Stimulated activated CD4-positive, alpha-beta T cell treated with anti-CD3 and anti-CD28 coated beads, TNF-alpha, amount 100 ng/mL, for 1 hour (primary cell): ENCODE data around the gene GRIP2.

Experiments used
- DNase-seq, 3 donors: peaks; one replicate each; pipeline ENCODE4 v3.0.0-alpha.2; 2020; ENCODE audit warnings: low read depth in 3 of 3, low spot score in 1 of 3

Gene GRIP2

GRCh38 chr3:14455571-14456317 is 84.4 kb downstream of the GRIP2 start:
- no peak for DNase-seq

DNA sequence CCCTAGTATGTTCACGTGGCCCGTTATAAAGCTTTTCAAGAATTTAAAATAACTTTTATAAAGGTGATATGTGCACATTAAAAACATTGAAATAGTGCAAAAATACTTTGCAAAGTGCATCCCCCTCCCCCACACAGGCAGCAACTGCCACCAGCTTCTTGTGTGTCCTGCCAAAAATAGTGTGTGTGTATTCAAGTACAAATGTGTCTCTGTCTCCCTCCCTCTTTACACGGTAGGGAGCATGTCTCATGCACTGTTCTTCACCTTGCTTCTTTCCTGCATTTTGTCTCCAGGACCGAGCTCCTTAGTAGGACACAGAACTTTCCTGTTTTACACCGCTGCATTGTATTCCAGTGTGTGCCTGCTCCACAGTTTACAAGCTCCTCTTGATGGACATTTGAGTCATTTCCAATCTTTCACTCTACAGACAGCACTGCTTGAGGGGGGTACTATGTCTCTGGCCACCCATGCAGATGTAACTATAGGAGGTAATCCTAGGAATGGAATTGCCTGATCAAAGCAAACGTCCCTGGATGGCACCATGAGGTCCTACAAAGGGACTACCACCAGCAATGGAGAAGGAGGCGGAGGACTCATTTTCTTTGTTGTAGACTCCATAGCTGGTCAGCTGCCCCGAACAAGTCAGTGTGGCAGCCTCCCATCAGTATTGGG is 85.4 kb downstream of the GRIP2 start:
- DNase-seq, result no peak

DNA sequence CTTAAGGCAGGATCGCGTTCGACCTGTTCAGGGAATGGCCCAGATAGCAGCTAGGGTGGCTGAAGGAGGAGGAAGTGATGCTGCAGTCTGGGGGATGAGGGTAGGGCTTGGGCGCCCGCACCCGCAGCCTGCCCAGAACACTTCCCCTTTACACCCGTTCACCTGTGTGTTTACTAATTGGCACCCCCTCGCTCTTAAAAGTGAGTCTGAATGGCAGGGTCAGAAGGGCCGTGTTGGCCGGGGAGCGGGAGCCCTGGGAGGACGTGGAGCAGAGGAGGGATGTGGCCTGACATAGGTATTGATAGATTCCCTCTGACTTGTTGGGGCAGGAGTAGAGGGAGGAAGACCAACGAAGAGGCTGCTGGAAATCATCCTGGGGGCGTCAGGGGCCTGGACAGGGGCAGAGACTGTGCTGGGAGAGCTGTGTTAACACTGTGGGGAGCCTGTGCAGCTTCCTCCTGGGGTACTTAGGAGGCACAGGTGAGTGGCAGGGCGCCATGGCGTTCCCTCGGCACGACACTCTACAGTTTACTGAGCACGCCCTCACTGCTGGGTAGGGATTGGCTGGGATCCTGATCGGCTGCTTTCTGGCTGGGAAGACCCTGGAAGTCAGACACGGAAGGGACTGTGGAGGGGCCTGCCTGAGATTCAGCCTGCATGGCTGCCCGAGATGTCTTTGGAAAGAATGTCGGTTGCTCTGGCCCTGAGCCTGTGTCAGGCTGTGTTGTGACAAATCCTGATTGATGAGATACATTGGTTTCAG is 86.1 kb downstream of the GRIP2 start:
- no peak for DNase-seq

DNA sequence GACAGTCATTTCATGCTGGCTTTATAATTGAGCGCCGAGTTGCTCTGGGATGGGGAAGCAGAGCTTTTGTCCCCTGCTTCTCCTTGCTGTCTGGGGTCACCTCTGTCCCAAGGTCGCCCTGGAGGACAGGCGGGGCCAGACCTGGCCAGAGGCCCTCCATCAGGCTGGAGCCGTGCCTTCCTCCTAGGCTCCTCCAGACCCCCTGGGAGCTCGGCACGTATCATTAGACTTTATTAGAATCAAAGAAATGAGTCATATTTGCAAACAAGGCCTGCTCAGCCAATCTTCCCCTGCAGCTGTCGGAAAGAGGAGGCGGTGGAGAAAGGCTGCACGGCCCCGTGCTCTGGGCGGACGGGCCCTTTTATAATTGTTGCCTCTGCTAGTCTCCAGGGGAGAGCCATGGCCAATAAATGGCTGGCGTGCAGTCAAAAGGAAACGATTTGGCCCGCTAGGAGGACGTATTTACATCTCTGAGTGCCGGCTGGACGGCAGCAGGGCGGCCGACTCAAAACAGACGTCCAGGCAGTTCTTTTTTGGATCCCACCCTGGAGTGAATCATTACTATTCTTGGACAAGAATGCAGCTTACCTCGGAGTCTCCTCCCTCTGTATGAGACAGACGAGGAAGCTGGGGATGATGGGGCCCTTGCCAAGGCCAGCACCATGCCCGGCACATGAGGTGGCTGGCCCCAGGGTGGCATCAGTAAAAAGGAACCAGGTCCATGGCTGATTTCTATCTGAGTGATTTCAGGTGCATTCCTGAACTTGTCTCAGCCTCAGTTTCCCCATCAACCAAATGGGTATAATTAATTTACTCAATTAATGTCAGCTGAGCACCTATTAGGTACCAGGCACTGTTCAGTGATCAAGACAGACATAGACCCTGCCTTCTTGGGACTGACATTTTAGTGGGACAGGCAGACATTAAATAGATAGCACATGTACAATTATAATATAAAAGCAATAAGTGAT is 87.1 kb downstream of the GRIP2 start:
- DNase-seq, result no peak

GRCh38 chr3:14451844-14452739 is 88.0 kb downstream of the GRIP2 start:
- no peak for DNase-seq

DNA sequence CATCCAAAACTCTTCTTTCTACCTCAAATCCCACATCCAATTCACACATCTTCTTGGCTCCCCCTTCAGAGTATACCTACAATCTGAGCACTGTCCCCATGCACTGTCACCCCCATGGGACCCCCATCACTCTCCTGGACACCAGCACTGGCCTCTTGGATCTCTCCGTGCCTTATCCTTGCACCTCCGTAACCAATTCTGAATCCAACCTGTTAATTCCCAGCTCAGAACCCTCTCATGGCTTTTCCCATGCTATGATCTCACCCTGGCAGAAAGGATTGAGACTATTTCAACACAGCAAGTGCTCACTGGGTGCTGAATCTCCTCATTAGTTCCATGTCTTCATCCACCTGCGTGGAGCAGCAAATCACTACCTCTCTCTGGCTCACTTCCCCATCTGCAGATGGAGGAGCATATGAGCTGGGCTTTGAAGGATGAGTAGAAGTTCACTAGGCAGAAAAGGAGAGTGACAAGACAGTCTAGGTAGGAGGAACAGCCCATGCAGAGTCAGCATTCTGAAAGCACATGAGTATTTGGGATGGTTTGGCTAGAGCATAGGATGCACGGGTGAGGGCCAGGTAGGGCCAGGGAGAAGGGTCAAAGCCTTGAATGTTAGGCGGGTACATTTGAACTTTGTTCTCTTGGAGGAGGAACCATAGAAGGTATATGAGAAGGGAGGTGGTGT is 89.1 kb downstream of the GRIP2 start:
- DNase-seq, result no peak

GRCh38 chr3:14450506-14450905 is 89.6 kb downstream of the GRIP2 start:
- DNase-seq, result no peak

DNA sequence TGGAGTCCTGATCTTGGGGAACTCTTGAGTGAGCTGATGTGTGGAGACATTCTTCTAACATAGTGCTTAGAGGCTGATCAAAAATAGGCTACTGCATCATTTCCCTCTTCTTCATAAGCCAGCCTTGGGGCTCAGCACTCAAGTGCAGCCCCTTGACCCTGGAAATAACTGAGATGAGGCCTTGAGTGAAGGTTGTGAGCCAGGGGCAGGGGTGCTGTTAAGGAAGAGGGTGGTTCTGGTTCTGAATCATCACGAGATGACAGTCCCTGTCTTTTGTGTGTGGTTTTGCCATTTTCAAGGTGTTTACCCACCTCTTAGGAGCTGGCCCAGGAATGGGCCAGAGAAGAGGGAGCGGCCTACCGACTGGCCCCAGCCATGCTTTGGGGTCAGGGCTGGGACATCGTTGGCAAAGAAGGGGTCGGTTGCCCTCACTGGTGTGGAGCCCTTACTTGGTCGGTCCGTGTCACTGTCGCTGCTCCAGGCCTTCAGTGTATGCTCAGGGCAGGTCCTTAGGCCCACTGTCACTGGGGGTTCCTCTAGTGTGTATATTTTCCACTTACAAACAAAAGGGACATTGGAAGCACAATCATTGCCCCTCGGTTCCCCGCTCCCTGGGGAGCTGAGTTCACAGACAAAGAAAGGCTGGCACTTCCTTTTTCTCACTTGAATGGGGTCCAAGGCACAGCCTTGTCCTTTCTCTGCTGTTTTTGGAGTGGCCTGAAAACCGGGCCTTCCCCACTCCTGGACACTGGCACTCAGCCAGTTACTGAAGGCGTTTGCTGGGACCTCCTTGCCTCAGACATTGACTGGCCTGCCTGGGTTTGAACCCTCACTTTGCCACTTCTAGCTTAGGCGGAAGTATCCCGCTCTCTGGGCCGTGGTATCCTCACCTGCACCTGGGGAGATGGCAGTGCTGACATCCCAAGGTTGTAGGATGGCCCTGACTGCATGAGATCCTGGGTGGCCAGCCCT is 91.1 kb downstream of the GRIP2 start:
- no peak for DNase-seq

DNA sequence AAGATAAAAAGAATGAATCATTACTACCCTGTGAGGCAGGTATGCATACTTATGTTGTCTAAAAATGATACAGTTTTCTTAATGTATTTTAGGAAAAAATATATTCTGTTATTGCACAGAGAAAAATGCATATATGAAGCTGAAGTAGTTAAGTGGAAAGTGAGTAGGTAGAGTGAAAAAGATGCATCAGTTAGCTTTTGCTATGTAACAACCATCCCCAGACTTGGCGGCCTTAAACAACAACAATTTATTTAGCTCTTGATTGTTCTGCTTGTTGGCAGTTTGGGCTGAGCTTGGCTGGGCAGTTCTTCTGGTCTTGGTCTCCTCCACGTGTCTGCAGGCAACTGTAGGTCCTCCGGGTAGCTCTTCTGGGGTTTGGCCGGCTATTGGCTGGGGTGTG is 92.1 kb downstream of the GRIP2 start:
- no peak for DNase-seq

- DNase-seq, result no peak
These were observed 93.1 kb downstream of the GRIP2 start for GRCh38 chr3:14446988-14447570.

GRCh38 chr3:14445773-14446172 is 94.4 kb downstream of the GRIP2 start:
- no peak for DNase-seq

DNA sequence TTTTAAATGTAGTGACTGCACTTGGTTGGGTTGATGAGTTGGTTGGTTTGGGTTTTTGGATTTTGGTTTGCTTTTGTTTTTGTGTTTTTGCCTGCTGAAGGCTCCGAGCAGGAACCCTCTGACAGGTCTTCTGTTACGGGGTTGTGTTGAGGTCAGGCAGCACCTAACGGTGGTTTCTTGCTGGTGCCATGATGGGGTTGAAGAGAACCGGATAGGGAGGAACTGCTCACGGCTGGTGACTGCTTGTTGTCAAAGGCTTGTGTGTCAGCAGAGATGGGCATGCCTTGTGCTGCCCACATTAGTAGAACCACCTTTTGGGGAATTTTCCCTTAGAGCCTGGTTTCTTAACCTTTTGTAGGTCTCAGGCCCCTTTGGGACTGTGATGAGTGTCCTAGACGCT is 95.8 kb downstream of the GRIP2 start:
- no peak for DNase-seq

GRCh38 chr3:14441920-14442300 is 98.2 kb downstream of the GRIP2 start:
- no peak for DNase-seq

GRCh38 chr3:14441240-14441919 is 98.8 kb downstream of the GRIP2 start:
- no peak for DNase-seq

DNA sequence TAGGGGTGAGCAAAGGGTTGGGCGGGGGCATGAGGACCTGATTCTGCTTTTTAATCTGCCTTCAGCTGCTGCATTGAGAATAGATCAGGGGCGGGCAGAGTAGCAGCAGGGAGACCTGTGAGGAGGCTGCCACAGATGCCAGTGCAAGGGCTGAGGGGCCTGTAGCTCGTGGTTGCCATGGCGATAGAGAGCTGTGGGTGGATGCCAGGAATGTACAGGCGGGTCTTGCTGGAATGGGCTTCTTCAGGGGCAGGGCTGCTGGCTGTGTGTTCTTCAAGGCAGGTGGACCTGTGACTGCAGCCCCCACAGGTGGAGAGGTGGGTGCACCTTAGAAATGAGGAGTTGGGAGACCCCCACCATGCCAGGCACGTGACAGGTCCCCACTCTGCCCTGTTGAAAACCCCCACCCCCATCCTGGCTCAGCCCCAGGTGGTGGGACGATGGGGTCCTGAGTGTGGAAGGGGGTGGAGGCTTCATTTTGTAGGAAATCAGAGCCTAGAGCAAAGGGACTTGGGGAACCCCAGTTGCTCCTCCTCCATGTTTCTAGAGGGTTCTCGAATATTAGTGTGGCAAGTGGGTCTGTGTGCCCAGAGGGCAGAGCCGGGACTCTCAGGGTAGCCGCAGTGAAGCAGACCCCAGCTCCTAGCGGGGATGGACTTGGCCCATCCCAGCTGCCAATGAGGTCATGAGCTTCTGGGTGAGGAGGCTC is 99.5 kb downstream of the GRIP2 start:
- DNase-seq, result no peak

GRCh38 chr3:14440168-14440518 is 100.0 kb downstream of the GRIP2 start:
- no peak for DNase-seq
